Thyroid gland (tissue), 4 donors: ENCODE data around the gene MGAT5B. TPM values are rescaled to one million over a fixed set of nuclear protein-coding genes. Genes with fewer than 3 reads are reported as not detected.

Experiments used
- DNase-seq, 2 donors: peaks; one replicate each; pipeline ENCODE4 v3.0.0-alpha.2; 2019
- H3K27ac ChIP-seq, 3 donors: fragments of 200-600 bp; sonication (generic); 1 replicate in 2 of 3; 2 replicates in 1 of 3; pipeline ENCODE4 v1.5.1; 2016 to 2019; ENCODE audit warnings: mild to moderate bottlenecking in 1 of 3, moderate library complexity in 1 of 3
- H3K27me3 ChIP-seq: fragments of 200-600 bp; sonication (generic); one replicate; pipeline ENCODE4 v1.5.1; 2019
- H3K36me3 ChIP-seq, 2 donors: fragments of 200-600 bp; sonication (generic); one replicate each; pipeline ENCODE4 v1.5.1; 2016 to 2019
- H3K4me1 ChIP-seq, 2 donors: fragments of 200-600 bp; sonication (generic); one replicate each; pipeline ENCODE4 v1.5.1; 2017 to 2019
- H3K4me3 ChIP-seq, 3 donors: fragments of 200-600 bp; sonication (generic); replicated peaks in 1 of 3; 1 replicate in 2 of 3; 2 replicates in 1 of 3; pipeline ENCODE4 v1.5.1; 2016; ENCODE audit warnings: mild to moderate bottlenecking in 1 of 3
- H3K9me3 ChIP-seq: fragments of 200-600 bp; sonication (generic); one replicate; pipeline ENCODE4 v1.5.1; 2017
- POLR2A ChIP-seq, 2 donors: fragments of 450-650 bp; IDR thresholded peaks; one replicate each; pipeline ENCODE4 v1.6.1; 2017; ENCODE audit warnings: antibody characterized with exemption in 2 of 2, mild to moderate bottlenecking in 2 of 2, moderate library complexity in 1 of 2
- WGBS, 2 donors: methylation state at CpG; one replicate each; pipeline ENCODE4 v1.1.5; 2017; 5-methylcytosine and 5-hydroxymethylcytosine counted together
- intact Hi-C: fragments of 100-400 bp; cut with DNase I; formaldehyde crosslinking; loops from one replicate; pipeline ENCODE4 v1.15.1; 2023
- total RNA-seq, 4 donors: library from RNA; depleted of rRNA; stranded (reverse); fragments of >200 nt; gene quantifications; one replicate each; pipeline ENCODE4 v1.2.3, GENCODE V29; 2016
- TF ChIP-seq, protein P1 (sequence below), 6 experiments: fragments of 200-600 bp in 3 of 6; fragments of 450-650 bp in 3 of 6; sonication (generic) in 3 of 6; IDR thresholded peaks; one replicate each; pipeline ENCODE4 v1.5.1; 2016 to 2019; ENCODE audit warnings: antibody characterized with exemption in 6 of 6, mild to moderate bottlenecking in 2 of 6, inconsistent platforms in 1 of 6, moderate library complexity in 1 of 6

Gene MGAT5B
- total RNA-seq, 4 donors from 2014 or later = 0.22 to 7.4 (median 0.73) TPM; not detected in 1

DNA sequence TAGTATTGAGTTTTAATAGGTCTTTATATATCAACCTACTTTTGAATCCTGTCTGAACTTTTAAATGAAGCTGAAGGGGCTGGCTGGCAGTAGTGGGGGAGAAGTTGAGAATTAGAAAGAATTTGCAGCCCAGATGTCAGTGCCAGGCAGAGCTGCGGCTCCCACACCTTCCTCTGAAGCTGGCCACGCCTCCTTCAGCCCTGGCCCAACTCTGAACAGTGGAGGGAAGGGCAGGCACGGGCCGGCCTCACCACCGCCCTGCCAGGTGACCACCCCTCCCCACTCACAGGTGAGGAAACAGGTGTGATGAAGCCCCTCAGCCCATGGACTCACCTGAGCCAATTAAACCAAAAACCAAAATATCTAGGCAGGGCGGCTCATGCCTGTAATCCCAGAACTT is 87.0 kb downstream of the MGAT5B start:
- 62% methylated on average over 6 of the region's 6 CpGs for WGBS, 2 donors
- DNase-seq = no peak
- no peak for TF ChIP-seq POLR2A (IDR thresholded peaks at IDR 0.05)
- TF ChIP-seq, protein P1, sequence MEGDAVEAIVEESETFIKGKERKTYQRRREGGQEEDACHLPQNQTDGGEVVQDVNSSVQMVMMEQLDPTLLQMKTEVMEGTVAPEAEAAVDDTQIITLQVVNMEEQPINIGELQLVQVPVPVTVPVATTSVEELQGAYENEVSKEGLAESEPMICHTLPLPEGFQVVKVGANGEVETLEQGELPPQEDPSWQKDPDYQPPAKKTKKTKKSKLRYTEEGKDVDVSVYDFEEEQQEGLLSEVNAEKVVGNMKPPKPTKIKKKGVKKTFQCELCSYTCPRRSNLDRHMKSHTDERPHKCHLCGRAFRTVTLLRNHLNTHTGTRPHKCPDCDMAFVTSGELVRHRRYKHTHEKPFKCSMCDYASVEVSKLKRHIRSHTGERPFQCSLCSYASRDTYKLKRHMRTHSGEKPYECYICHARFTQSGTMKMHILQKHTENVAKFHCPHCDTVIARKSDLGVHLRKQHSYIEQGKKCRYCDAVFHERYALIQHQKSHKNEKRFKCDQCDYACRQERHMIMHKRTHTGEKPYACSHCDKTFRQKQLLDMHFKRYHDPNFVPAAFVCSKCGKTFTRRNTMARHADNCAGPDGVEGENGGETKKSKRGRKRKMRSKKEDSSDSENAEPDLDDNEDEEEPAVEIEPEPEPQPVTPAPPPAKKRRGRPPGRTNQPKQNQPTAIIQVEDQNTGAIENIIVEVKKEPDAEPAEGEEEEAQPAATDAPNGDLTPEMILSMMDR (IDR thresholded peaks at IDR 0.05) = no peak
- no peaks in the 10 kb centered on the region for H3K27me3 ChIP-seq
- no peak overlapping the region for H3K4me3 ChIP-seq
- intact Hi-C loops = no loop called here
- no peaks in the 10 kb centered on the region for H3K4me1 ChIP-seq
- H3K9me3 ChIP-seq = no peaks in the 10 kb centered on the region
- no peak overlapping the region for H3K27ac ChIP-seq
- no peaks in the 10 kb centered on the region for H3K36me3 ChIP-seq

DNA sequence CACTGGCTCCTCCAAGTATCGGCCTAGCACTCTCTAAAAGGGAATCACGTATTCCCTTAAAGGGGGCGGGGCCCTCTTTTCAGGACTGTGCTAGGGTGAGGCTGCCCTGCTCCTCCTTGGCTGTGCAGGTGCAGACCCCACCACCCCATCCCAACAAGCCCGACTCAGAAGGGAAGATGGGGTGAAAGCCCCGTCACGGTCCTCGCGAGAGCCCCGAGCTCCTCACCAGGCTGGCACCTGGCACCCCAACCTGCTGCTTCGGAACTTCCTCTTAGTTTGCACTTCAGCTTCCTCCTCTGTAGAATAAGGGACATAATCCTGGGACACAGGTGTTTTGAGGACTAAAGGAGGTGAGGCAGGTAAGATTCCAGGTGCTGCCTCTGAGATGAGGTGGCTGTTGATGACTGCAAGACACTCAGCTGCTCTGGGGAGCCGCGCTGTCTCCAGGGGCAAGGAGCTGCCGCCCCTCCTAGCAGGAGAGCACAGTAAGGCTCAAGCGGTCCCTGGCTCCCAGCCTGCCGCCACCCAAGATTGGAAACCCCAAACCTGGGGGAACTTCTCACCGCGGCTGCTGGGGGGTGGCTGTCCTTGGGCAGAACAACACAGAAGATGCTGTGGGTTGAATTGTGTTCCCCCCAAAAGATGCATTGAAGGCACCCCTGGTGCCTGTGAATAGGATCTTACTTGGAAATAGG is 88.8 kb downstream of the MGAT5B start:
- no peak for DNase-seq
- intact Hi-C loops = no loop called here
- Histone ChIP-seq H3K9me3 (no peaks in the 10 kb centered on the region), H3K27me3 (no peaks in the 10 kb centered on the region), H3K36me3 (no peaks in the 10 kb centered on the region), H3K4me3 (no peak overlapping the region), H3K4me1 (no peaks in the 10 kb centered on the region), H3K27ac (no peak overlapping the region)
- 86 to 87% methylated on average over 16 to 17 of the region's 17 CpGs for WGBS, 2 donors
- TF ChIP-seq, protein P1 (IDR thresholded peaks at IDR 0.05) = no peak
- TF ChIP-seq POLR2A (IDR thresholded peaks at IDR 0.05) = no peak

DNA sequence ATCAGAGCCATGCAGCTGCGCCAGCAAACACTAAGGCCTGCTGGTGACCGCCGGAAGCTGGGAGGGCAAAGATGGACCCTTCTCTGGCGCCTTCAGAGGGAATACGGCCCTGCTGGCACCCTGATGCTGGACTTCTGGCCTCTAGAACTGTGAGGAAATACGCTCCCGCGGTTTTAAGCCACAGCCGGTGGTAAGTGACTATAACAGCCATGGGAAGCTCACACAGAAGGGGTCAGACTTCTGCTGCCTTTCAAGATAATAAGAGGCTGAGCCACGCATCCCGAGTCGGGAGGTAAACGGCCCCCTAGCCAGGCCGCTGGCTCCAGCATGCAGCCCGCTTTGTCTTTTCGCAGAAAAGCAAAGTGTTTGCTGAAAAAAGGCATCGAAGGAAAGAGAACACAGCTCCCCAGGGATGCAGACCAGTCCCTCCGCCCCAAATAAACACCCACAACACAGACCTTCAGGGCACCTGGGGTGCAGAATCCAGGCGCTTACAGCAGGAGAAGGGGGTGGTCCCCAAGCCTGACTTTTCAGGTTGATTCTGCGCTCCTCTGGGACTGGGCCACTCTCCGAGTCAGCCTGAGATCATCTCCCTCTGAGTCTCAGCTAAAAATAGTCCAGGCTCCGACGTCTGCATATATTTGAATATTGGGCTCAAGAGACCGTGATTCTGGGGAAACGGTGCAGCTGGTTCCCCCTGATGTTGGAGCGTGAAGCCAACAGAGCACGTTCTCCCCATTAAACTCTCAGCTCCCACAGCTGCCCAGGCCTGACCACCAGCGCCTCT is 89.7 kb downstream of the MGAT5B start:
- H3K9me3 ChIP-seq = no peaks in the 10 kb centered on the region
- TF ChIP-seq, protein P1 (IDR thresholded peaks at IDR 0.05) = no peak
- TF ChIP-seq POLR2A (IDR thresholded peaks at IDR 0.05) = no peak
- no peaks in the 10 kb centered on the region for H3K4me1 ChIP-seq
- WGBS, 2 donors = 49 to 54% methylated on average over 25 to 28 of the region's 28 CpGs
- no peak overlapping the region for H3K4me3 ChIP-seq
- intact Hi-C loops = no loop called here
- no peaks in the 10 kb centered on the region for H3K36me3 ChIP-seq
- H3K27me3 ChIP-seq = no peaks in the 10 kb centered on the region
- H3K27ac ChIP-seq = no peak overlapping the region
- DNase-seq = no peak

DNA sequence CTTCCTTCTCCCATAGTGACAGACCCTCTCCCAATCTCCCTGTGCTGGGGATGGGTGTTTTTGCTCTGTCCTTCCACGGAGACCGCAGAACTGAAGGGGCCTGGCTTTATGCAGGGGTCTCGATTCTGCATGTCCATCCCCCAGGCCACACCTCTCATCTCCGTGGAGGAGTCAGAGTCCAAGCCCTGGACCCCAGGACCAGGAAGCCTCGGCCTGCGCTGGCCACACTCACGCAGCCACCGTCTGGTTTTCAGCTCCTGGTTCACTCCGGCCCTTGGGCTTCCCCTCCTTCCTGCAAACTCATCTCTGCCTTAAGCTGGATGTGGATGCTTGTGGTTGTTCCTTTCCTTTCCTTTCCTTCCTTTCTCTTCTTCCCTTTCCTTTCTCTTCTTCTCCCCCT is 90.8 kb downstream of the MGAT5B start:
- intact Hi-C loops = no loop called here
- H3K4me1 ChIP-seq = no peaks in the 10 kb centered on the region
- 79 to 82% methylated on average over 9 of the region's 9 CpGs for WGBS, 2 donors
- TF ChIP-seq, protein P1 (IDR thresholded peaks at IDR 0.05) = no peak
- no peak for TF ChIP-seq POLR2A (IDR thresholded peaks at IDR 0.05)
- H3K27ac ChIP-seq = no peak overlapping the region
- no peaks in the 10 kb centered on the region for H3K27me3 ChIP-seq
- H3K4me3 ChIP-seq = no peak overlapping the region
- no peaks in the 10 kb centered on the region for H3K36me3 ChIP-seq
- DNase-seq = no peak
- H3K9me3 ChIP-seq = no peaks in the 10 kb centered on the region

DNA sequence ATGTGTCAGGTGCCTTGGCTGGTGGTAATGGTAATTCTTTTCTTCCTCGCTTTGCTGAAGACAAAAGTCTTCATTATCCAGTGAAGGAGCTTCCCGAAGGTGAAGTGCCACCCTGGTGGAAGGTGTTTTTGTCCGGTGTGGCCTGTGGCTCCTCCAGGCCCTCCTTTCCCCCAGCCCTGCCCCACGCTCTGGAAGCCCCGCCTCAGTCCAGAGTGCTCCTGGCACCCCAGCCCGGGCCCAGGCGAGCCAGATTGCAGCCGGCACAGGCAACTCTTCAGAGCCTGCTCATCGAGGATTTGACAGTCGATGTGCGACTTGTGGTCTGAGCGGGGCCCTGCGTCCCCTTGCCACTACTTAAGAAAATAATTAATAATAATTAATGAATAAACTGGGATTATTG is 93.7 kb downstream of the MGAT5B start:
- no peaks in the 10 kb centered on the region for H3K4me1 ChIP-seq
- no peak for DNase-seq
- H3K36me3 ChIP-seq = no peaks in the 10 kb centered on the region
- intact Hi-C loops = no loop called here
- TF ChIP-seq, protein P1 (IDR thresholded peaks at IDR 0.05) = no peak
- TF ChIP-seq POLR2A (IDR thresholded peaks at IDR 0.05) = no peak
- no peaks in the 10 kb centered on the region for H3K9me3 ChIP-seq
- H3K4me3 ChIP-seq = no peak overlapping the region
- 81 to 89% methylated on average over 13 of the region's 13 CpGs for WGBS, 2 donors
- H3K27me3 ChIP-seq = no peaks in the 10 kb centered on the region
- H3K27ac ChIP-seq = no peak overlapping the region
